ENCODE measurements around the gene DIPK1B. TPM values are rescaled to one million over a fixed set of nuclear protein-coding genes. Genes with fewer than 3 reads are reported as not detected.

Gene DIPK1B
- total and polyA plus RNA-seq, 4 donors: 1.1 to 13.6 (median 6.1) TPM

- Histone ChIP-seq H3K4me3 (ENCODE audit: low read length in 2 of 2) (no peak overlapping the region), H3K4me1 (ENCODE audit: control insufficient read depth in 1 of 2, insufficient read depth in 2 of 2, low read length in 2 of 2) (no peaks in the 10 kb centered on the region), H3K27ac (ENCODE audit: low read depth in 1 of 2, low read length in 2 of 2) (no peak overlapping the region), H3K27me3 (ENCODE audit: control insufficient read depth in 1 of 2, insufficient read depth in 2 of 2, low read length in 1 of 2) (no peaks in the 10 kb centered on the region), H3K36me3 (ENCODE audit: control insufficient read depth in 1 of 2, insufficient read depth in 2 of 2, low read length in 1 of 2) (no peaks in the 10 kb centered on the region), H3K9me3 (ENCODE audit: control insufficient read depth, low read length) (no peaks in the 10 kb centered on the region)
- ATAC-seq (ENCODE audit: low FRiP score) (no peak), DNase-seq (no peak)
- intact Hi-C loops (cut with DNase I): no loop called here
- WGBS, 2 donors: 75 to 77% methylated on average over 14 of the region's 14 CpGs
These were observed 39.8 kb upstream of the DIPK1B start for GRCh38 chr9:136672431-136673087.

GRCh38 chr9:136673088-136673974 lies 39.0 kb upstream of the DIPK1B start:
- intact Hi-C loops (cut with DNase I): no loop called here
- H3K27me3 ChIP-seq (ENCODE audit: control insufficient read depth in 1 of 2, insufficient read depth in 2 of 2, low read length in 1 of 2): no peaks in the 10 kb centered on the region
- no peak overlapping the region for H3K4me3 ChIP-seq (ENCODE audit: low read length in 2 of 2)
- H3K36me3 ChIP-seq (ENCODE audit: control insufficient read depth in 1 of 2, insufficient read depth in 2 of 2, low read length in 1 of 2): no peaks in the 10 kb centered on the region
- no peaks in the 10 kb centered on the region for H3K4me1 ChIP-seq (ENCODE audit: control insufficient read depth in 1 of 2, insufficient read depth in 2 of 2, low read length in 2 of 2)
- no peak for DNase-seq
- ATAC-seq (ENCODE audit: low FRiP score): no peak
- H3K27ac ChIP-seq (ENCODE audit: low read depth in 1 of 2, low read length in 2 of 2): no peak overlapping the region
- WGBS, 2 donors: 87% methylated on average over 35 of the region's 35 CpGs
- no peaks in the 10 kb centered on the region for H3K9me3 ChIP-seq (ENCODE audit: control insufficient read depth, low read length)

- Histone ChIP-seq H3K27ac (ENCODE audit: low read depth in 1 of 2, low read length in 2 of 2) (no peak overlapping the region), H3K4me1 (ENCODE audit: control insufficient read depth in 1 of 2, insufficient read depth in 2 of 2, low read length in 2 of 2) (no peaks in the 10 kb centered on the region), H3K9me3 (ENCODE audit: control insufficient read depth, low read length) (no peaks in the 10 kb centered on the region), H3K4me3 (ENCODE audit: low read length in 2 of 2) (no peak overlapping the region), H3K27me3 (ENCODE audit: control insufficient read depth in 1 of 2, insufficient read depth in 2 of 2, low read length in 1 of 2) (no peaks in the 10 kb centered on the region), H3K36me3 (ENCODE audit: control insufficient read depth in 1 of 2, insufficient read depth in 2 of 2, low read length in 1 of 2) (no peaks in the 10 kb centered on the region)
- 87 to 88% methylated on average over 26 of the region's 26 CpGs for WGBS, 2 donors
- DNase-seq (no peak), ATAC-seq (ENCODE audit: low FRiP score) (no peak)
- intact Hi-C loops (cut with DNase I): no loop called here
These were observed 38.2 kb upstream of the DIPK1B start for GRCh38 chr9:136673975-136674785.

GRCh38 chr9:136674786-136675349 lies 37.5 kb upstream of the DIPK1B start:
- DNase-seq (no peak), ATAC-seq (ENCODE audit: low FRiP score) (no peak)
- H3K4me3 ChIP-seq (ENCODE audit: low read length in 2 of 2): no peak overlapping the region
- WGBS, 2 donors: 71 to 84% methylated on average over 9 to 11 of the region's 11 CpGs
- H3K27ac ChIP-seq (ENCODE audit: low read depth in 1 of 2, low read length in 2 of 2): no peak overlapping the region
- intact Hi-C loops (cut with DNase I): no loop called here
- H3K9me3 ChIP-seq (ENCODE audit: control insufficient read depth, low read length): no peaks in the 10 kb centered on the region
- no peaks in the 10 kb centered on the region for H3K4me1 ChIP-seq (ENCODE audit: control insufficient read depth in 1 of 2, insufficient read depth in 2 of 2, low read length in 2 of 2)
- no peaks in the 10 kb centered on the region for H3K27me3 ChIP-seq (ENCODE audit: control insufficient read depth in 1 of 2, insufficient read depth in 2 of 2, low read length in 1 of 2)
- no peaks in the 10 kb centered on the region for H3K36me3 ChIP-seq (ENCODE audit: control insufficient read depth in 1 of 2, insufficient read depth in 2 of 2, low read length in 1 of 2)

- intact Hi-C loops (cut with DNase I): no loop called here
- H3K4me3 ChIP-seq (ENCODE audit: low read length in 2 of 2): no peak overlapping the region
- no peak for DNase-seq
These were observed 36.7 kb upstream of the DIPK1B start for GRCh38 chr9:136675477-136676296.

GRCh38 chr9:136676297-136676794 lies 36.0 kb upstream of the DIPK1B start:
- Histone ChIP-seq H3K9me3 (ENCODE audit: control insufficient read depth, low read length) (no peaks in the 10 kb centered on the region), H3K27ac (ENCODE audit: low read depth in 1 of 2, low read length in 2 of 2) (no peak overlapping the region), H3K27me3 (ENCODE audit: control insufficient read depth in 1 of 2, insufficient read depth in 2 of 2, low read length in 1 of 2) (no peaks in the 10 kb centered on the region), H3K4me3 (ENCODE audit: low read length in 2 of 2) (no peak overlapping the region), H3K36me3 (ENCODE audit: control insufficient read depth in 1 of 2, insufficient read depth in 2 of 2, low read length in 1 of 2) (no peaks in the 10 kb centered on the region), H3K4me1 (ENCODE audit: control insufficient read depth in 1 of 2, insufficient read depth in 2 of 2, low read length in 2 of 2) (no peaks in the 10 kb centered on the region)
- intact Hi-C loops (cut with DNase I): no loop called here
- ATAC-seq (ENCODE audit: low FRiP score) (no peak), DNase-seq (no peak)
- 93% methylated on average over 12 to 13 of the region's 13 CpGs for WGBS, 2 donors

More at GRCh38 chr9:136675477-136676296, 36.7 kb upstream of the DIPK1B start:
- no peak for ATAC-seq (ENCODE audit: low FRiP score)
- Histone ChIP-seq H3K9me3 (ENCODE audit: control insufficient read depth, low read length) (no peaks in the 10 kb centered on the region), H3K27me3 (ENCODE audit: control insufficient read depth in 1 of 2, insufficient read depth in 2 of 2, low read length in 1 of 2) (no peaks in the 10 kb centered on the region), H3K4me1 (ENCODE audit: control insufficient read depth in 1 of 2, insufficient read depth in 2 of 2, low read length in 2 of 2) (no peaks in the 10 kb centered on the region), H3K27ac (ENCODE audit: low read depth in 1 of 2, low read length in 2 of 2) (no peak overlapping the region), H3K36me3 (ENCODE audit: control insufficient read depth in 1 of 2, insufficient read depth in 2 of 2, low read length in 1 of 2) (no peaks in the 10 kb centered on the region)
- 90 to 95% methylated on average over 11 to 16 of the region's 16 CpGs for WGBS, 2 donors

- WGBS, 2 donors: 91 to 92% methylated on average over 45 to 46 of the region's 46 CpGs
- no peak for ATAC-seq (ENCODE audit: low FRiP score)
- Histone ChIP-seq H3K4me1 (ENCODE audit: control insufficient read depth in 1 of 2, insufficient read depth in 2 of 2, low read length in 2 of 2) (no peaks in the 10 kb centered on the region), H3K27ac (ENCODE audit: low read depth in 1 of 2, low read length in 2 of 2) (no peak overlapping the region), H3K27me3 (ENCODE audit: control insufficient read depth in 1 of 2, insufficient read depth in 2 of 2, low read length in 1 of 2) (no peaks in the 10 kb centered on the region), H3K36me3 (ENCODE audit: control insufficient read depth in 1 of 2, insufficient read depth in 2 of 2, low read length in 1 of 2) (no peaks in the 10 kb centered on the region), H3K9me3 (ENCODE audit: control insufficient read depth, low read length) (no peaks in the 10 kb centered on the region), H3K4me3 (ENCODE audit: low read length in 2 of 2) (no peak overlapping the region)
- no peak for DNase-seq
- intact Hi-C loops (cut with DNase I): no loop called here
These were observed 35.3 kb upstream of the DIPK1B start for GRCh38 chr9:136676920-136677686.

Measured in aorta (tissue), 5 donors.